NCI-H510A (cell line): ENCODE results near the gene DCLK1.

Experiments used
- DNase-seq: peaks from one replicate; lab custom pipeline; 2025; lab: John Stamatoyannopoulos, UW

Gene DCLK1

DNA sequence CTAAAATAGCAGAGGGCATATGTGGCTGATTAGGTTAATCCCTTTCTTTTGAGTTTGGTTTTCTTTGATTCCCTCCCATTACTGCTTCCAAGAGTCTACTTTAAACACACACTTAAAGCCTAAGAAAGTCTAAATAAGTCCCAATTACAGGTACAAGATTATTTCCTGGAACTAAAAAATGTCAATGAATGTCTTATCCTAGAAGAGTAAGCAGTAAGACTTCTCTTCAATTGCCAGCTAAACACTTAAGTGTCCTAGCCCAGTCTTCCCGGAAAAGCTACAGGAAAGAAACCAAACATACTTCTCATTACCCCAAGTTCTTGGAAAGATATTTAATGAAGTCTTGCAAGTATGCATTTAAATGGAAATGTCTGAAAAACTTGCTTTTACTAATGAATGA is 233.1 kb downstream of the DCLK1 start:
- no peak for DNase-seq

GRCh38 chr13:35894636-35895035 is 236.5 kb downstream of the DCLK1 start:
- no peak for DNase-seq

DNA sequence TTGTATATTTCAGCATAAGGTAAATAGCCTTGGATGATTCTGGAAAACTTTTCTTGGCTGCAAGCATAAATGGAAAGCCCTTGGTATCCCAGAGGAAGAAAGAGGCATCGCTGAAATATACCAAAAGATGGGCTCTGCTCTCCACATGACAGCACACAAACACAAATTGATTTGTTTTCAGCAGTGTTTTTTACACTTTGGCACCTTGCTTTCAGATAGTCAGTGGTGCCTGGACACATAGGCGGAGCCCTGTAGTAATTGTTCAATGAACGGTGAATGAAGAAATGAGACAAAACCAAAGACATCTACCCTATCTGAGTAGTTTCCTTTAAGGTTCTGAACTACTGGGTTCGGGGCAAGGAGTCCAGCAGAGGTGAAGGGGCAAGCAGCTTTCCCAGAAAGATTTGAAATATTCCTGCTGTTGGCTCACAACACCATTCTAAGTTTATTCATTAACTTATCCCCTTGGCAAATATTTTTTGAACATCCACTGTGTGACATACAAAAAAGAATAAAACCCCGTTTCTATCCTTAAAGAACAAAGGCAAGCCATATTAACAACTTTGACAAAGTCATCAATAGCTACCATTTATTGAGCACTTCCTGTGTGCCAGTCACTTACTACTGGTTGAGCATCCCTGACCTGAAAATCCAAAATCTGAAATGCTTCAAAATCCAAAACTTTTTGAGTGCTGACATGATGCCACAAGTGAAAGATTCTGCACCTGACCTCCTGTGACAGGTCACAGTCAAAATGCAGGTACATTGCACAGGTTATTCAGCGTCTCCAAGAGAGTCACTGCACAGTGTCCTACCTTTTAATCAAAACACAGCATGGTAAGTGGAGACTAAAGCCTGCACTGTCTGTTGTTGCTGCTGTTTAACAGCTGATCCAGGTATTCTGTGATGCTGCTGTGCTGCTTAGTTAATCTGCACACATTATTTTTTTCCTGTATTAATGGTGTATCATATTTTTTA is 238.1 kb downstream of the DCLK1 start:
- DNase-seq, result no peak

- DNase-seq, result no peak
Measured at GRCh38 chr13:35891507-35892441, 239.4 kb downstream of the DCLK1 start.

- no peak for DNase-seq
Measured at GRCh38 chr13:35889560-35889959, 241.6 kb downstream of the DCLK1 start.

- no peak for DNase-seq
Measured at GRCh38 chr13:35888981-35889380, 242.2 kb downstream of the DCLK1 start.

DNA sequence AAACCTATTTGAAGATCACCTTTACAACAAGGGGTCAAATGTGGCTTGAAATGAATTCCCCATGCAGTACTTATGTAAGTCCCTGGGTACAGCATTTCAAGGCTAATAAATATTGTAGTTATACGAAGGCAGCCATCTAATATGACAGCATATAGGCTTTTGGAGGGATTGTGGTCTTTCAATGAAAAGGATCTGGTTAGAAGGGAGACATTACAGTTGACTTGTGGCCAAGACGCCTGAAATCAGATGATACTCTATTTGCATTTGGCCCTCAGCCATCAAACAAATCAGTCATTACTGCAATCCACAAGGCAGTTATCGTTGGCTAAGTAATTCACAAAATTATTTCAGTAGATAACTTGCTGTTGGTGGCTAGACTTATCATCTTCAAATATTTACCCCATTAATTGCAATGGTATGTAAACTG is 242.7 kb downstream of the DCLK1 start:
- DNase-seq, result no peak

- no peak for DNase-seq
Measured at GRCh38 chr13:35887115-35887666, 244.0 kb downstream of the DCLK1 start.

GRCh38 chr13:35886332-35887114 is 244.7 kb downstream of the DCLK1 start:
- no peak for DNase-seq

DNA sequence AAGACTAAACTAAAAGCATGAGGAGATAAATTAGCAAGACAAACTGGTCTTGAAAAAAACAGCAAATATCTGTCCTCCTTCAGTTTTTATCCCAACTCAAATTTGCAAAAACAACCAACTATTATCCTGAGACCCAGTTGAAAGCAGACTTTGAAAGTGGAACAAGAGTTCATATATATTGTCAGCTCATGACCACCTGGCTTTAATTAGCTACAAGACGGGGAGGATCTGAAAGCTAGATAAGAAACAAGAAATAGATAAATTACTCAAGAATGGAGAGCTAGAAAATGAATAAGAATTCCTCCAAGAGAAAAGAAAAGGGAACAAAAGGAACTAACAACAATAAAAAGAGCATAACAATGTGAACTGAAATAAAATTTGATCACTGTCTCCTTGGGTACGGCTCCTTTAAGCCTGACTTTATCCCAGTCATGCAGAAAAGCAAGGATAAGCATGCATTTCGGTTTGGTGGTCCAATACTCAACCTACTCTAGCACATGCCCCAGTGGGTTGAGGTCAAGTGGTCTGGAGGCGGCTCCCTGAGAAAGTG is 246.9 kb downstream of the DCLK1 start:
- DNase-seq, result no peak

DNA sequence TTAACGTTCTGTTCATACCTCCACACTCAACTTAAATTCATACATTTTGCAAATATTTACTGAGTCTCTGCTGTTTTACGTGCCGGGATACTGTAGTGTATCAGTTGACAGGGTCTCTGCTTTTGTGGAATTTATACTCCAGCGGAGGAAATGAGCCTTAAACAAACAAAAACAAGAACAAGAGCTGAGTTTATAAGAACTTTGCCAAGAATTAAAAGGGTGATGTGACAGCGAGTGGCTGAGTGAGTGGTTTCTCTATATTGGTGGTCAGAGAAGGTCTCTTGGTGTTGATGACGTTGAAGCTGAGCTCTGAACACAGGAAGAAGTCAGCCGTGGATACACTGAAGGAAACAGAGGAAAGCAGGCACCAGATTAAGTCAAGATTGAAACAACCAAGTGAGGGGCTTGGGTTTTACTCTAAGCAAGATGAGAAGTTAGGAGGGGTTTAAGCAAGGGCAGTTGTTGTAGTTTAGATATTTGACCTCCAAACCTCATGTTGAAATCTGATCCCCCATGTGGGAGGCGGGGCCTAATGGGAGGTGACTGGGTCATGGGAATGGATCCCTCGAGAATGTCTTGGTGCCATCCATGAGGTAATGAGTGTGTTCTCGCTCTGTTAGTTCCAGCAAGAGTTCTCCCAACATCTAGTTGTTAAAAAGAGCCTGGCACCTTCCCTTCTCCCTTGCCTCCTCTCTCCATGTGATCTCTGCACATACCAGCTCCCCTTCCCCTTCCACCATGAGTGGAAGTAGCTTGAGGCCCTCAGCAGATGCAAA is 248.3 kb downstream of the DCLK1 start:
- no peak for DNase-seq

DNA sequence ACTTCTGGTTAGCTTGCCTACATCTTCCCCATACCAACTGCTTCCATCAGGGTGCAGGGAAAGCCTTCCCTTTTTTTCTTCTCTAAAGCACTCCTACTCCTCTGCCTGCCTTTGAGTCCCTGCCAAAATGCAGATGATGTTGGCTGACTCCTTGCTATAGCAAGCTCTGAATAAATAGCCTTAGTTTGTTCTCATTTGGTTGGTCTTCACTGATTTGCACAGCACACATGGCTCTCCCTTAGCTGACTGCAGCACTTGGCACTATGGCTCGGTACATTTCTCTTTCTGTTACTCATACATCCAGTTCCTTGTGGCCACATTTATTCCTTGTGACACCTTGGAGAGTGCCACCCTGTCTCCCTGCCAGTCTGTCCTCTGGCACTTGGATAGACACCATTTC is 249.8 kb downstream of the DCLK1 start:
- no peak for DNase-seq

DNA sequence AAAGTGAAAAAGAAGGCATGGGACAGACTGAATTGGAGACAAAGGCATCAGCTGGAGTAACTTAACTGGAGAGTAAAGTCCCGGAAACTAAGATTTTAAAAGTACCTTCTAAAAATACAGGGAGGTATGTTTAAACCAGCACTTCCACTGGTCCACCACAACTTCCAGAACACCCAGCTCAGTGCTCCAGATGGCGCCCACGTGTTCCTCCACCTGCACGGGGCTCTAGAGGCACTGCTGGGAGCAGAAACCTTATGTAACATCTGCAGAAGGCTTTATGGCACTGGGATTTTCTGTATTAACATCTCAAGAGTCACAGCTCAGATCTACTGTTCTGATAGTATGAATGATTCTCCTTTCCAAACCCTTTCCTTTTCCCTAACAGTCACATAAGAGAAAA is 252.1 kb downstream of the DCLK1 start:
- DNase-seq, result no peak

DNA sequence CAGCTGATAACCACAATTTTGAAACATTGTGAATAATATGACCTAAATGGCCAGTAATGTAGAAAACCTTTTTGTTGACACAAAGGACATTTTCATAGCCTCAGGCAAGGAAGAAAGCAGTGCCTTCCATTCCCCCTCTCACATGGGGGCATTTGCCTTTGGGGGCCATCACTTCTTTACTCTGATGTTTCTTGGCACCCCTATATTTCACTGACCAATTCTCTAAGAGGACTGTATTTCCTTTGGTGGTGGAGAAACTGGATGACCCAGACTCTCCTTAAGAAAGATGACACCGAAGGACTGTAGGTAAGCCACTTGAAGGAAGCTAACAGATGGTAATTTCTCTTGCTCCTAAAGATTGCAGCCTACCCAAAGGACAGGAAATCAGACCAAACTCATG is 254.6 kb downstream of the DCLK1 start:
- DNase-seq, result no peak

- no peak for DNase-seq
Measured at GRCh38 chr13:35874704-35875103, 256.5 kb downstream of the DCLK1 start.

- DNase-seq, result no peak
Measured at GRCh38 chr13:35872369-35872768, 258.8 kb downstream of the DCLK1 start.

GRCh38 chr13:35871561-35871960 is 259.6 kb downstream of the DCLK1 start:
- DNase-seq, result no peak

DNA sequence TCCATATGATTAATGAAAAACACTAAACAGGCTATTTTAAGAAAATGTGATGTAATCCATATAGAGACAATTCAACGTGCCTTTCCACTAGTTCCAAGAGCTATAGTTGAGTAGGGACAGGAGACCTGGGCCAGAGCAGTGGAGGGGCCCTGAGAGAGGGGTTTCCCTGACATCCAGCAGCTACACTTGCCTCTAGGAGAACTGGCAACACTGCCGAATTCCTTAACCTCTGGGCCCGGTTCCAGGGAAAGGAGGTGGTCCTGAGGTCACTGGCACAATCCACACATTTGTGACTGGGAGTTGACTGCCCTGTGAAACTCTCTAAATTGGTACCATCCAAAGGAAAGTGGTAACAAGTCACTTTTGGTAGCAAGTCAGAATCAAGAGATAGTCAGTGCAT is 264.4 kb downstream of the DCLK1 start:
- no peak for DNase-seq

DNA sequence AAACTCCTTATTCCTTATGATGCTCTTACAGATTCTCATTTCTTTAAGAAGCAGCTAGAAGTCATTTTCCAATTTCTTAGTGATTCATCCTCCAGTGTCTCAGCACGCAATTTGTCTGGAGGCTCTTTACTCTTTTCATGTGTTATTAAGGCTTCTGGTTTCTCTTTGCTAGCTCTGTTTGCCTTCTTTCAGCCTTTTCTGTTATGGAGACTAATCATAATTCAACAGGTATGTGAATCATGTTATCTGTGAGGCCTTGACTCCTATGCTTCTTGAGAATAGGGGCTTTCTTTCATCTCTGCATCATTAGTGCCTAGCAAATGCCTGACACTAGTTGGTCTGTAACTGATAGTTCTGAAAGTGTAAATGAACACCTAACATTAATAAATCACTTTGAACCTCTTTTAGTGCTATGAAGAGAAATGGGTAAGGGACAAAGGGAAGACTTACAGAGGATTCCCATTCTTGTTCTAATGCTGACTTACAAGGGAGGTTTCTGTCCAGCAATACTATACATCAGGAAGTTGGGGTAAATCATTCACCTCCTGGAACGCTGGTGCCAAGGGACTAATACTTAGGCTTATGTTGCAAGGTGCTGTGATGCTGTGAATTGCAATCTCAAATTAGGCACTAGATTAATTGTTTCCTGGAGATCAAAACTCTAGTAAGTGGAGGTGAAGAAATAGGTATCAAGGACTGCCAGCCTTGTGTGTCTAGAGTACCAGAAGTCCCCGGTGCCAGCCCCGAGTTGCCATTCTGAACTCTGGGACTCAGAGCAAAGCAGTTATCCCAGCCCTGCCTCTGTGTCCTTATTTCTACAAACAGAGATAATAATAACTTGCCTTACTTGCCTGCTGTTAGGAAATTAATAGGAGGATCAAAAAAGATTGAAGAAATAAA is 265.6 kb downstream of the DCLK1 start:
- DNase-seq, result no peak
